Measurements from ENCODE around the gene RGS9. TPM values are rescaled to one million over a fixed set of nuclear protein-coding genes. Genes with fewer than 3 reads are reported as not detected.
"Not testable (repeated sequence)": the region's sequence is repeated elsewhere in the genome, so short reads cannot be mapped to it uniquely, and the experiment has no call there.

The RGS9 gene
- total RNA-seq, result 8.8 TPM

GRCh38 chr17:65137021-65137939 lies at the start of gene RGS9:
Gene RGS9 (plus strand): TSS chr17:65137370. CDS start chr17:65137541, 171 bp downstream.
- DNase-seq (ENCODE audit: low spot score), result peak; percentile 85

GRCh38 chr17:65088621-65089360 lies 48.4 kb upstream of the RGS9 start:
- DNase-seq (ENCODE audit: low spot score), result no peak

- peak; percentile 23 for DNase-seq (ENCODE audit: low spot score)
Measured at GRCh38 chr17:65092262-65092661, 44.9 kb upstream of the RGS9 start.

- not testable (repeated sequence) for DNase-seq (ENCODE audit: low spot score)
Measured at GRCh38 chr17:65092721-65093356, 44.3 kb upstream of the RGS9 start.

- no peak for DNase-seq (ENCODE audit: low spot score)
Measured at GRCh38 chr17:65093930-65094329, 43.2 kb upstream of the RGS9 start.

GRCh38 chr17:65095465-65095864 lies 41.7 kb upstream of the RGS9 start:
- no peak for DNase-seq (ENCODE audit: low spot score)

GRCh38 chr17:65096382-65096781 lies 40.8 kb upstream of the RGS9 start:
- DNase-seq (ENCODE audit: low spot score), result not testable (repeated sequence)

GRCh38 chr17:65097110-65097509 lies 40.1 kb upstream of the RGS9 start:
- DNase-seq (ENCODE audit: low spot score), result no peak

- no peak for DNase-seq (ENCODE audit: low spot score)
Measured at GRCh38 chr17:65099475-65099874, 37.7 kb upstream of the RGS9 start.

GRCh38 chr17:65099941-65100315 lies 37.2 kb upstream of the RGS9 start:
- DNase-seq (ENCODE audit: low spot score), result peak; percentile 42

- DNase-seq (ENCODE audit: low spot score), result peak; percentile 85
Measured at GRCh38 chr17:65100316-65101140, 36.6 kb upstream of the RGS9 start.

- no peak for DNase-seq (ENCODE audit: low spot score)
Measured at GRCh38 chr17:65101371-65101770, 35.8 kb upstream of the RGS9 start.

- no peak for DNase-seq (ENCODE audit: low spot score)
Measured at GRCh38 chr17:65102235-65102634, 34.9 kb upstream of the RGS9 start.

- no peak for DNase-seq (ENCODE audit: low spot score)
Measured at GRCh38 chr17:65102788-65103187, 34.4 kb upstream of the RGS9 start.

GRCh38 chr17:65103431-65103830 lies 33.7 kb upstream of the RGS9 start:
- no peak for DNase-seq (ENCODE audit: low spot score)

- no peak for DNase-seq (ENCODE audit: low spot score)
Measured at GRCh38 chr17:65103896-65104295, 33.3 kb upstream of the RGS9 start.

- no peak for DNase-seq (ENCODE audit: low spot score)
Measured at GRCh38 chr17:65104541-65104940, 32.6 kb upstream of the RGS9 start.

GRCh38 chr17:65104973-65105372 lies 32.2 kb upstream of the RGS9 start:
- no peak for DNase-seq (ENCODE audit: low spot score)

GRCh38 chr17:65108152-65108551 lies 29.0 kb upstream of the RGS9 start:
- DNase-seq (ENCODE audit: low spot score), result no peak

- DNase-seq (ENCODE audit: low spot score), result no peak
Measured at GRCh38 chr17:65109543-65109942, 27.6 kb upstream of the RGS9 start.

GRCh38 chr17:65109990-65110680 lies 27.0 kb upstream of the RGS9 start:
- DNase-seq (ENCODE audit: low spot score), result no peak

All from mucosa of gallbladder (tissue), 1 donor.